GM18502 (cell line): ENCODE measurements around the gene SELENOF.
"Not testable (repeated sequence)": the region's sequence is repeated elsewhere in the genome, so short reads cannot be mapped to it uniquely, and the experiment has no call there.

Source experiments
- ATAC-seq: cut with Tn5 transposase; IDR thresholded peaks from one replicate; pipeline ENCODE4 v1.9.1; 2021; ENCODE audit warnings: mild to moderate bottlenecking; ENCODE audit not compliant: unreplicated experiment, poor library complexity

SELENOF gene

GRCh38 chr1:86821956-86822355, 92.0 kb downstream of the SELENOF start:
- no peak for ATAC-seq

- ATAC-seq = not testable (repeated sequence)
These were observed 94.0 kb downstream of the SELENOF start for GRCh38 chr1:86819970-86820369.

GRCh38 chr1:86817246-86817826, 96.6 kb downstream of the SELENOF start:
- ATAC-seq = not testable (repeated sequence)

GRCh38 chr1:86814118-86814517, 99.8 kb downstream of the SELENOF start:
- not testable (repeated sequence) for ATAC-seq
